Activated CD8-positive, alpha-beta T cell treated with anti-CD3 and anti-CD28 coated beads, Interleukin-2, amount 10 ng/mL, durations not matched to agents 7 days and 5 days (primary cell): Measurements from ENCODE around the gene TRAF7. TPM values are rescaled to one million over a fixed set of nuclear protein-coding genes. Genes with fewer than 3 reads are reported as not detected.
A peak's percentile ranks its signal among the peaks of the same experiment; 100 is the strongest.
"Not testable (repeated sequence)": the region's sequence is repeated elsewhere in the genome, so short reads cannot be mapped to it uniquely, and the experiment has no call there.

Experiments used
- ATAC-seq: fragments of 150-1000 bp; cut with Tn5 transposase; one replicate; pipeline ENCODE4 v1.10.0; 2021; ENCODE audit warnings: moderate library complexity
- CTCF ChIA-PET: fragments of 350-600 bp; sonication (Branson Sonifier 250); formaldehyde crosslinking; loops from one replicate; lab custom pipeline; 2021; ENCODE audit warnings: antibody characterized with exemption; lab: Charles Lee
- POLR2A ChIA-PET: fragments of 350-600 bp; sonication (Branson Sonifier 250); formaldehyde crosslinking; loops from one replicate; lab custom pipeline; 2021; ENCODE audit warnings: antibody characterized with exemption; lab: Charles Lee
- DNase-seq: peaks from one replicate; pipeline ENCODE4 v3.0.0-alpha.2; 2020
- H3K27ac Mint-ChIP-seq: one replicate; pipeline ENCODE4 v1.8.0; 2021; ENCODE audit warnings: mild to moderate bottlenecking, mixed read lengths
- H3K27me3 Mint-ChIP-seq: one replicate; pipeline ENCODE4 v1.8.0; 2021; ENCODE audit warnings: low read depth, mixed read lengths
- H3K36me3 Mint-ChIP-seq: one replicate; pipeline ENCODE4 v1.8.0; 2021; ENCODE audit warnings: low read depth, mixed read lengths
- H3K4me1 Mint-ChIP-seq: one replicate; pipeline ENCODE4 v1.8.0; 2021; ENCODE audit warnings: low read depth, mixed read lengths
- H3K4me3 Mint-ChIP-seq: one replicate; pipeline ENCODE4 v1.8.0; 2021; ENCODE audit warnings: mild to moderate bottlenecking, mixed read lengths
- H3K9me3 Mint-ChIP-seq: one replicate; pipeline ENCODE4 v1.8.0; 2022; ENCODE audit warnings: mixed read lengths; ENCODE audit not compliant: insufficient read depth
- total RNA-seq, 2 experiments: library from RNA; stranded (reverse); gene quantifications; one replicate each; pipeline ENCODE4 v1.2.3, GENCODE V29; 2021

The TRAF7 gene
- total RNA-seq, 2 experiments from 2014 or later: 56.8 to 59.5 TPM

DNA sequence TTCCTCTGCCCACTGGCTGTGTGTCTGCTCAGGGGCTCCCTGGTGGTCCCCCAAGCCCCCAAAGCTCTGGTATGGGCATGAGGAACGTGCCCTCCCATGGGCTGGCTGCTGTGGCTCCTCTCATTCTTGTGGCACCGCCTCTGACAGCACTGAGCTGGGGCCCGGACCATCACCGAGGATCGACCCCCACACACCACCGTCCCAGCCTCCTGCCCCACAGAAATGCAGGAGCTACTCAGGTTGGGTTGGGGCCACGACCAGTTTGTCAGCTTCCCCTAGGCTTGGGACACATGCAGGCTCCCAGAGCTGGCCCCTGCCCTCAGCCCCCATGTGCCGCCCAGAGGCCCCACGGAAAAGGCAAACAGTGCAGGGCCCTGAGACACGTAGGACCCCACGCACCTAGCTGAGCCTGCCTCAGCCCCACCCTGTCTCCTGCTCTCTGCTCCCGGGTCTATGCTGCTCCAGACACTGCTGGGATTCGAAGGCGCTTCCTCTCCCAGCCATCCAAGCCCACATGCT is 44.1 kb downstream of the TRAF7 start:
- ChIA-PET CTCF (no interaction called here), POLR2A (interaction anchor here (1.2 kb wide), 1 partner anchor 15 kb away, joined by 3 read pairs; the partner anchor contains the start of gene PGP)
- no peaks in the 10 kb centered on the region for H3K9me3 Mint-ChIP-seq
- H3K27me3 Mint-ChIP-seq: peaks cover 42% of the 10 kb centered on the region
- no peaks in the 10 kb centered on the region for H3K36me3 Mint-ChIP-seq
- no peak overlapping the region for H3K4me3 Mint-ChIP-seq
- no peak overlapping the region for H3K27ac Mint-ChIP-seq
- DNase-seq: no peak
- no peak for ATAC-seq
- peaks cover 7% of the 10 kb centered on the region for H3K4me1 Mint-ChIP-seq

DNA sequence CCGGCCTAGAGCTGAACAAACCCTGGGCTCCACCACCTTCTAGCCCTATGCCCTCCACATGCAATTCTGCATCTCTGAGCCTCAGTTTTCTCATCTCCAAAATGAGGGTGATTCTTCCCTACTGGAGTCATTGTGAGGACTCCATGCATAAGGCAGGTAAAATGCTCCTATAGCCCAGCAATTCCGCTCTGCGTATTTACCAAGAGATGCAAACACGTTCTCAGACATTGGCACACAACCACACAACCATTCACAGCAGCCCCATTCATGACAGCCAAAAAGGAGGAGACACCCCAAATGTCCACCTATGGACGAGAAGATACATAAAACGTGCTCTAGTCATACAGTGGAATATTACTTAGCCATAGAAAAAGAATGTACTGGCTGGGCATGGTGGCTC is 44.7 kb downstream of the TRAF7 start:
- H3K36me3 Mint-ChIP-seq: no peaks in the 10 kb centered on the region
- peaks cover 7% of the 10 kb centered on the region for H3K4me1 Mint-ChIP-seq
- ChIA-PET POLR2A (interaction anchor here (1.2 kb wide), 1 partner anchor 14 kb away, joined by 3 read pairs; the partner anchor contains the start of gene PGP), CTCF (no interaction called here)
- H3K4me3 Mint-ChIP-seq: no peak overlapping the region
- no peak overlapping the region for H3K27ac Mint-ChIP-seq
- no peaks in the 10 kb centered on the region for H3K9me3 Mint-ChIP-seq
- DNase-seq (no peak), ATAC-seq (no peak)
- peaks cover 37% of the 10 kb centered on the region for H3K27me3 Mint-ChIP-seq

DNA sequence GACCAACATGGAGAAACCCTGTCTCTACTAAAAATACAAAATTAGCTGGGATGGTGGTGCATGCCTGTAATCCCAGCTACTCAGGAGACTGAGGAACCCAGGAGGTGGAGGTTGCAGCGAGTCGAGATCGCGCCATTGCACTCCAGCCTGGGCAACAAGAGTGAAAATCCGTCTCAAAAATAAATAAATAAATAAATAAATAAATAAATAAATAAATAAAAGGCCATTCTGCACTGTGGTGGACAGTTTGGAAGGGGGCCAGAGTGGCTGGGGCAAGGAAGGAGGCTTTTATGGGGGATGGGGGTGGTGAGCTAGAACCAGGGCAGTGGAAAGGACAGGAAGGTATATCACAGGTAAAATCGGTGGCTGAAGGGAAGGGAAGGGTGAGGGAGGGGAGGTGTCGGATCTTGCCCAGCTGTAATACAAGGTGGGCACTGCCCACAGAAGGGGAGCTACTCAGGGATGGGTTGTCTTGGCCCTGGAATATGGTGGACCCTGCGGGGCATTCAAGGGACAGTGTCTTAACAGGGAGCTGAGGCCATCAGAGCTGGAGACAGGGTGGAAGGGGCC is 47.6 kb downstream of the TRAF7 start:
- Mint-ChIP-seq H3K36me3 (peaks cover 15% of the 10 kb centered on the region), H3K4me3 (peak overlapping the region; percentile 2), H3K4me1 (peaks cover 24% of the 10 kb centered on the region), H3K27me3 (peaks cover 20% of the 10 kb centered on the region)
- DNase-seq, ATAC-seq, H3K27ac Mint-ChIP-seq, H3K9me3 Mint-ChIP-seq: not testable (repeated sequence)
- ChIA-PET CTCF (interaction anchor here (1.0 kb wide), 1 partner anchor 8 kb away, joined by 3 read pairs; no protein-coding TSS in a partner anchor), POLR2A (interaction anchor here (1.0 kb wide), 1 partner anchor 48 kb away, joined by 3 read pairs; the partner anchor contains the start of gene TRAF7)

GRCh38 chr16:2204416-2205103 is 49.0 kb downstream of the TRAF7 start:
- POLR2A ChIA-PET: interaction anchor here (0.7 to 1.6 kb wide), 4 partner anchors 10 to 240 kb away, joined by 3 to 4 read pairs (median 3); partner anchors contain the start of genes ECI1, PGP and RPS2
- Mint-ChIP-seq H3K27me3 (peaks cover 10% of the 10 kb centered on the region), H3K4me3 (peak overlapping the region; percentile 78), H3K27ac (peak overlapping the region; percentile 81), H3K4me1 (peaks cover 24% of the 10 kb centered on the region), H3K9me3 (no peaks in the 10 kb centered on the region), H3K36me3 (peaks cover 16% of the 10 kb centered on the region)
- CTCF ChIA-PET: interaction anchor here (2.1 kb wide), 1 partner anchor 10 kb away, joined by 6 read pairs; the partner anchor contains the start of gene PGP
- no peak for DNase-seq
- ATAC-seq: no peak

GRCh38 chr16:2205104-2205966 is 49.8 kb downstream of the TRAF7 start, which contains the start of gene MLST8:
Gene MLST8 (plus strand): TSS chr16:2205454. CDS start chr16:2206086, 632 bp downstream.
- CTCF ChIA-PET: interaction anchor here (1.1 to 2.1 kb wide), 3 partner anchors 9 to 50 kb away, joined by 3 to 6 read pairs (median 5); partner anchors contain the start of genes ECI1, PGP and TRAF7
- Mint-ChIP-seq H3K9me3 (no peaks in the 10 kb centered on the region), H3K27me3 (peaks cover 9% of the 10 kb centered on the region), H3K36me3 (peaks cover 17% of the 10 kb centered on the region), H3K4me3 (peak within 1 kb of the TSS; percentile 86), H3K4me1 (peaks cover 24% of the 10 kb centered on the region), H3K27ac (peak within 1 kb of the TSS; percentile 85)
- ATAC-seq (peak; percentile 79), DNase-seq (peak; percentile 90)
- POLR2A ChIA-PET: interaction anchor here (0.7 to 2.0 kb wide), 5 partner anchors 9 to 240 kb away, joined by 3 to 9 read pairs (median 4); partner anchors contain the start of genes ECI1, PGP, RPS2 and TRAF7

DNA sequence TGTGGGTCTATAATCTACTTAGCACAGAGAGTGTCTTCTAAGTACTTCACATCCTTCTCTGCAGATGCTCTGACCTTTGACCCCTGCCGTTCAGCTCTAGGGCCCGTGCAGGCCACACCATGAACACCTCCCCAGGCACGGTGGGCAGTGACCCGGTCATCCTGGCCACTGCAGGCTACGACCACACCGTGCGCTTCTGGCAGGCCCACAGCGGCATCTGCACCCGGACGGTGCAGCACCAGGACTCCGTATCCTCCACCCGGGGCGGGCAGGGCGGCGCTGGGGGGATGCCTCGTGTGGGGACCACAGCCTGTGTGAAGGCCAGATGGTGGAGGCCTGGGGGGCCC is 50.4 kb downstream of the TRAF7 start:
- Mint-ChIP-seq H3K36me3 (peaks cover 18% of the 10 kb centered on the region), H3K9me3 (no peaks in the 10 kb centered on the region), H3K4me1 (peaks cover 24% of the 10 kb centered on the region), H3K4me3 (peak overlapping the region; percentile 86), H3K27ac (peak overlapping the region; percentile 84), H3K27me3 (peaks cover 5% of the 10 kb centered on the region)
- ChIA-PET CTCF (interaction anchor here (1.1 to 2.1 kb wide), 3 partner anchors 9 to 51 kb away, joined by 3 to 6 read pairs (median 5); partner anchors contain the start of genes ECI1, PGP and TRAF7), POLR2A (interaction anchor here (0.5 to 2.0 kb wide), 6 partner anchors 8 to 262 kb away, joined by 3 to 9 read pairs (median 4); partner anchors contain the start of genes ECI1, PGP, RPS2 and TRAF7)
- DNase-seq (no peak), ATAC-seq (peak; percentile 12)

DNA sequence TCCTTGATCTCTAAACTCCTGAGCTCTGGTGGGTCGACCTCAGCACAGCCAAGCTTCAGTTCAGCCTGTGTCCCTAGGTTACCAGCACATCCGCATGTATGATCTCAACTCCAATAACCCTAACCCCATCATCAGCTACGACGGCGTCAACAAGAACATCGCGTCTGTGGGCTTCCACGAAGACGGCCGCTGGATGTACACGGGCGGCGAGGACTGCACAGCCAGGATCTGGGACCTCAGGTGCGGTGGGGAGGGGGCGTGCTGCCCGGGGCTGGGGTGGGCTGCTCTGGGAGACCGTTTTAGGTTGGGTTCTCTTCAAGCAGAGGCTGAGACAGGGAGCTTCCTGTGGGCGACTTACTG is 50.8 kb downstream of the TRAF7 start:
- Mint-ChIP-seq H3K9me3 (no peaks in the 10 kb centered on the region), H3K27ac (peak overlapping the region; percentile 84), H3K27me3 (peaks cover 5% of the 10 kb centered on the region), H3K36me3 (peaks cover 18% of the 10 kb centered on the region), H3K4me1 (peaks cover 25% of the 10 kb centered on the region), H3K4me3 (peak overlapping the region; percentile 86)
- ChIA-PET POLR2A (interaction anchor here (0.5 to 2.0 kb wide), 3 partner anchors 52 to 262 kb away, joined by 3 to 9 read pairs (median 3); partner anchors contain the start of gene TRAF7), CTCF (interaction anchor here (1.4 to 2.1 kb wide), 2 partner anchors 8 to 51 kb away, joined by 3 to 6 read pairs; partner anchors contain the start of genes PGP and TRAF7)
- ATAC-seq: no peak
- DNase-seq: no peak

DNA sequence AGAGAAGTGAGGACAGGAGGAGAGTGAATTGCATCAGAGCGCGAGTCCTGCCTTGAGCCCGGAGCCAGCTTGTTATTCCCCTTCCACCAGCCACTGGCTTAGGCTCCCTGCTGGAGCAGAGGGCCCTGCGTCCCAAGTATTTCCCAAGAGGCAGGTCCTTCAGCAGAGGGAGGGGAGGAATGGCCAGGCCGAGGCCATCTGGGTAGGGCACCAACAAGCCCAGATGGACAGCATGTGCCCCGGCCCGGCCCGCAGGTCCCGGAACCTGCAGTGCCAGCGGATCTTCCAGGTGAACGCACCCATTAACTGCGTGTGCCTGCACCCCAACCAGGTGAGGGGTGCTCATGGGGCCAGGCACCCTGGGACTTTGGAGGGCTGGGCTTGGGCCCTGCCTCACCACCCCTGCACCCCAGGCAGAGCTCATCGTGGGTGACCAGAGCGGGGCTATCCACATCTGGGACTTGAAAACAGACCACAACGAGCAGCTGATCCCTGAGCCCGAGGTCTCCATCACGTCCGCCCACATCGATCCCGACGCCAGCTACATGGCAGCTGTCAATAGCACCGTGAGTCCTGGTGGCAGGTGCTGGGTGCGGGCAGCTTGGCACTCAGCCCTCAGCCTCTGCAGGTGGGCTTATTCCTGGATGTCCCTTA is 51.3 kb downstream of the TRAF7 start:
- Mint-ChIP-seq H3K9me3 (no peaks in the 10 kb centered on the region), H3K27ac (peak overlapping the region; percentile 84), H3K27me3 (peaks cover 5% of the 10 kb centered on the region), H3K4me3 (peak overlapping the region; percentile 86), H3K36me3 (peaks cover 21% of the 10 kb centered on the region), H3K4me1 (peaks cover 30% of the 10 kb centered on the region)
- CTCF ChIA-PET: interaction anchor here (1.4 to 2.1 kb wide), 2 partner anchors 8 to 51 kb away, joined by 3 to 6 read pairs; partner anchors contain the start of genes PGP and TRAF7
- DNase-seq: no peak
- POLR2A ChIA-PET: interaction anchor here (0.5 to 2.0 kb wide), 4 partner anchors 52 to 307 kb away, joined by 3 to 9 read pairs (median 3); partner anchors contain the start of gene TRAF7
- ATAC-seq: no peak

- no peaks in the 10 kb centered on the region for H3K27me3 Mint-ChIP-seq
- CTCF ChIA-PET: no interaction called here
- DNase-seq (no peak), ATAC-seq (no peak)
- POLR2A ChIA-PET: interaction anchor here (1.5 kb wide), 1 partner anchor 307 kb away, joined by 3 read pairs; no protein-coding TSS in a partner anchor
- H3K27ac Mint-ChIP-seq: peak overlapping the region; percentile 26
- no peaks in the 10 kb centered on the region for H3K9me3 Mint-ChIP-seq
- H3K36me3 Mint-ChIP-seq: peaks cover 28% of the 10 kb centered on the region
- H3K4me1 Mint-ChIP-seq: peaks cover 37% of the 10 kb centered on the region
- H3K4me3 Mint-ChIP-seq: peak overlapping the region; percentile 86
Measured at GRCh38 chr16:2207872-2208271, 52.3 kb downstream of the TRAF7 start.

DNA sequence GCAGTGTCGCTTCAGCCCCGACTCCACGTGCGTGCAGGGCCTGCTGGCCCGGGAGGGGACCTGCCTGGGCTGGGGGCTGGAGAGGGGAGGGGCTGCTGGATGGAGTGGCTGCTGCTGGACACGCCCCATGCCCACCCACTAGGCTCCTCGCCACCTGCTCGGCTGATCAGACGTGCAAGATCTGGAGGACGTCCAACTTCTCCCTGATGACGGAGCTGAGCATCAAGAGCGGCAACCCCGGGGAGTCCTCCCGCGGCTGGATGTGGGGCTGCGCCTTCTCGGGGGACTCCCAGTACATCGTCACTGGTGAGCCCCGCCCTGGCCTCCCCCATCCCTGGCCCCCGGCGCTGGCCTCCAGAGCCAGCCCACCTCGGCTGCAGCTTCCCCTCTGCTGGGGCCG is 52.7 kb downstream of the TRAF7 start:
- Mint-ChIP-seq H3K36me3 (peaks cover 31% of the 10 kb centered on the region), H3K4me3 (no peak overlapping the region), H3K4me1 (peaks cover 41% of the 10 kb centered on the region), H3K27me3 (no peaks in the 10 kb centered on the region), H3K27ac (no peak overlapping the region), H3K9me3 (no peaks in the 10 kb centered on the region)
- no peak for ATAC-seq
- POLR2A ChIA-PET: interaction anchor here (1.5 kb wide), 1 partner anchor 306 kb away, joined by 3 read pairs; no protein-coding TSS in a partner anchor
- no peak for DNase-seq
- CTCF ChIA-PET: no interaction called here
